Body of pancreas (tissue), 4 donors: Measurements from ENCODE around the gene STK25. TPM values are rescaled to one million over a fixed set of nuclear protein-coding genes. Genes with fewer than 3 reads are reported as not detected.
"Not testable (repeated sequence)": the region's sequence is repeated elsewhere in the genome, so short reads cannot be mapped to it uniquely, and the experiment has no call there.

Experiments
- ATAC-seq: fragments of 150-250 bp; one replicate; pipeline ENCODE4 v1.9.1; 2016
- DNase-seq, 4 donors: peaks; one replicate each; pipeline ENCODE4 v3.0.0-alpha.2; 2019
- H3K27ac ChIP-seq, 4 donors: fragments of 200-600 bp; sonication (generic); 1 replicate in 3 of 4; 2 replicates in 1 of 4; pipeline versions ENCODE4 v1.5.1 to v1.6.1; 2016 to 2019; ENCODE audit warnings: mild to moderate bottlenecking in 1 of 4, mixed read lengths in 1 of 4, moderate library complexity in 1 of 4
- H3K27me3 ChIP-seq, 2 donors: fragments of 200-600 bp; sonication (generic); one replicate each; pipeline ENCODE4 v1.6.0; 2016; ENCODE audit warnings: mild to moderate bottlenecking in 1 of 2
- H3K36me3 ChIP-seq, 2 donors: fragments of 200-600 bp; sonication (generic); replicated peaks in 1 of 2; 2 replicates each; pipeline ENCODE4 v1.5.1; 2016; ENCODE audit warnings: low read depth in 2 of 2; ENCODE audit not compliant: insufficient read depth in 1 of 2
- H3K4me1 ChIP-seq: fragments of 200-600 bp; sonication (generic); one replicate; pipeline ENCODE4 v1.6.0; 2016
- H3K4me3 ChIP-seq, 2 donors: fragments of 200-600 bp; sonication (generic); 1 replicate in 1 of 2; 2 replicates in 1 of 2; pipeline ENCODE4 v1.5.1; 2016 to 2019
- H3K9me3 ChIP-seq, 3 donors: fragments of 200-600 bp; sonication (generic); 1 replicate in 2 of 3; 2 replicates in 1 of 3; pipeline ENCODE4 v1.5.1; 2016
- CTCF ChIP-seq, 7 experiments: fragments of 450-650 bp in 4 of 7; fragments of 200-600 bp in 3 of 7; sonication (generic) in 3 of 7; IDR thresholded peaks; one replicate each; pipeline ENCODE4 v1.5.1; 2016 to 2019; ENCODE audit warnings: antibody characterized with exemption in 7 of 7
- POLR2A ChIP-seq, 3 donors: fragments of 450-650 bp; IDR thresholded peaks; one replicate each; pipeline ENCODE4 v1.6.1; 2016; ENCODE audit warnings: antibody characterized with exemption in 3 of 3, mild to moderate bottlenecking in 2 of 3
- WGBS, 2 donors: methylation state at CpG; one replicate each; pipeline ENCODE4 v1.1.5; 2017; 5-methylcytosine and 5-hydroxymethylcytosine counted together
- intact Hi-C: fragments of 100-400 bp; cut with DNase I; formaldehyde crosslinking; loops from one replicate; pipeline ENCODE4 v1.15.1; 2023
- total RNA-seq, 2 donors: library from RNA; depleted of rRNA; stranded (reverse); fragments of >200 nt; gene quantifications; one replicate each; pipeline ENCODE4 v1.1.0, GENCODE V29; 2016

STK25 gene
- total RNA-seq, 2 donors from 2014 or later: 129 to 144 TPM

GRCh38 chr2:241532168-241532567 is 23.8 kb upstream of the STK25 start:
- Histone ChIP-seq H3K9me3 (no peaks in the 10 kb centered on the region), H3K27me3 (no peaks in the 10 kb centered on the region), H3K27ac (no peak overlapping the region), H3K4me3 (no peak overlapping the region), H3K4me1 (no peaks in the 10 kb centered on the region), H3K36me3 (no peaks in the 10 kb centered on the region)
- WGBS, 2 donors: 89 to 96% methylated on average over 7 to 8 of the region's 8 CpGs
- ATAC-seq: no peak
- TF ChIP-seq CTCF (IDR thresholded peaks at IDR 0.05) (no peak), POLR2A (IDR thresholded peaks at IDR 0.05) (no peak)
- intact Hi-C loops: no loop called here
- DNase-seq: no peak

GRCh38 chr2:241531161-241531722 is 22.9 kb upstream of the STK25 start:
- ATAC-seq (no peak), DNase-seq (no peak)
- H3K9me3 ChIP-seq: no peaks in the 10 kb centered on the region
- no peaks in the 10 kb centered on the region for H3K4me1 ChIP-seq
- no peak overlapping the region for H3K4me3 ChIP-seq
- H3K36me3 ChIP-seq: no peaks in the 10 kb centered on the region
- TF ChIP-seq CTCF (IDR thresholded peaks at IDR 0.05) (no peak), POLR2A (IDR thresholded peaks at IDR 0.05) (no peak)
- WGBS, 2 donors: 65 to 75% methylated on average over 11 to 13 of the region's 13 CpGs
- intact Hi-C loops: no loop called here
- H3K27me3 ChIP-seq: no peaks in the 10 kb centered on the region
- H3K27ac ChIP-seq: no peak overlapping the region

- Histone ChIP-seq H3K4me1 (no peaks in the 10 kb centered on the region), H3K27ac (no peak overlapping the region), H3K36me3 (no peaks in the 10 kb centered on the region), H3K4me3 (no peak overlapping the region), H3K9me3 (no peaks in the 10 kb centered on the region), H3K27me3 (no peaks in the 10 kb centered on the region)
- DNase-seq (no peak), ATAC-seq (no peak)
- TF ChIP-seq CTCF (IDR thresholded peaks at IDR 0.05): no peak
- no peak for TF ChIP-seq POLR2A (IDR thresholded peaks at IDR 0.05)
- intact Hi-C loops: no loop called here
- 69 to 82% methylated on average over 4 to 8 of the region's 8 CpGs for WGBS, 2 donors
These were observed 22.2 kb upstream of the STK25 start for GRCh38 chr2:241530571-241530970.

- WGBS, 2 donors: 88 to 89% methylated on average over 31 of the region's 31 CpGs
- H3K27me3 ChIP-seq, H3K36me3 ChIP-seq, DNase-seq, H3K4me3 ChIP-seq, H3K9me3 ChIP-seq, intact Hi-C loops, H3K27ac ChIP-seq, H3K4me1 ChIP-seq, ATAC-seq: not testable (repeated sequence)
These were observed 17.7 kb upstream of the STK25 start for GRCh38 chr2:241525818-241526780.

GRCh38 chr2:241522477-241522876 is 14.1 kb upstream of the STK25 start:
- DNase-seq: no peak
- H3K9me3 ChIP-seq: no peaks in the 10 kb centered on the region
- WGBS, 2 donors: 77 to 81% methylated on average over 5 of the region's 5 CpGs

More at GRCh38 chr2:241522477-241522876, 14.1 kb upstream of the STK25 start:
- intact Hi-C loops: no loop called here
- no peak for TF ChIP-seq CTCF (IDR thresholded peaks at IDR 0.05)
- no peak for TF ChIP-seq POLR2A (IDR thresholded peaks at IDR 0.05)
- Histone ChIP-seq H3K27me3 (no peaks in the 10 kb centered on the region), H3K4me1 (no peaks in the 10 kb centered on the region), H3K4me3 (no peak overlapping the region), H3K36me3 (no peaks in the 10 kb centered on the region), H3K27ac (no peak overlapping the region)
- ATAC-seq: no peak
